HepG2 (cell line): ENCODE results near the gene ENO2. TPM values are rescaled to one million over a fixed set of nuclear protein-coding genes. Genes with fewer than 3 reads are reported as not detected.
A peak's percentile ranks its signal among the peaks of the same experiment; 100 is the strongest.

Source experiments
- ADNP ChIP-seq: sonication (generic); formaldehyde crosslinking; IDR thresholded peaks from 2 replicates; pipeline ENCODE4 v1.4.0; 2020; ENCODE audit warnings: missing genetic modification reagents
- ATAD3A ChIP-seq: sonication (generic); formaldehyde crosslinking; IDR thresholded peaks from 2 replicates; pipeline ENCODE4 v1.4.0; 2020; ENCODE audit warnings: missing genetic modification reagents
- ATF1 ChIP-seq: IDR thresholded peaks from 2 replicates; pipeline ENCODE4 v1.6.1; 2016; ENCODE audit warnings: mild to moderate bottlenecking, control low read depth
- HOXA5 ChIP-seq: sonication (generic); formaldehyde crosslinking; IDR thresholded peaks from 2 replicates; pipeline ENCODE4 v1.4.0; 2020; ENCODE audit warnings: missing genetic modification reagents
- KLF9 ChIP-seq: IDR thresholded peaks from 2 replicates; pipeline ENCODE4 v1.6.1; 2016; ENCODE audit warnings: low read depth
- MTA1 ChIP-seq: sonication (generic); formaldehyde crosslinking; IDR thresholded peaks from 2 replicates; pipeline ENCODE4 v1.4.0; 2020; ENCODE audit warnings: missing genetic modification reagents, mild to moderate bottlenecking, borderline replicate concordance
- MXI1 ChIP-seq: IDR thresholded peaks from 3 replicates; pipeline ENCODE4 v1.6.1; 2012; ENCODE audit warnings: low read depth, low read length, inconsistent platforms, borderline replicate concordance
- NFYB ChIP-seq: sonication (generic); formaldehyde crosslinking; IDR thresholded peaks from 2 replicates; pipeline ENCODE4 v1.4.0; 2020; ENCODE audit warnings: missing genetic modification reagents
- SMAD3 ChIP-seq: sonication (generic); formaldehyde crosslinking; IDR thresholded peaks from 2 replicates; pipeline ENCODE4 v1.4.0; 2020; ENCODE audit warnings: missing genetic modification reagents
- SMARCC2 ChIP-seq: fragments of 450-650 bp; IDR thresholded peaks from 2 replicates; pipeline ENCODE4 v1.6.1; 2017; ENCODE audit warnings: antibody characterized with exemption, mild to moderate bottlenecking
- SMYD3 ChIP-seq: sonication (generic); formaldehyde crosslinking; IDR thresholded peaks from 2 replicates; pipeline ENCODE4 v1.8.1; 2023; ENCODE audit warnings: mild to moderate bottlenecking, missing genetic modification reagents
- STAG1 ChIP-seq: sonication (generic); formaldehyde crosslinking; IDR thresholded peaks from 2 replicates; pipeline ENCODE4 v1.4.0; 2020; ENCODE audit warnings: missing genetic modification reagents
- SYNCRIP ChIP-seq: fragments of 200-400 bp; formaldehyde crosslinking; IDR thresholded peaks from 2 replicates; pipeline ENCODE4 v1.6.1; 2018; ENCODE audit warnings: mild to moderate bottlenecking, low read depth, low read length; ENCODE audit not compliant: insufficient read depth
- TFAP4 ChIP-seq: sonication (generic); IDR thresholded peaks from 2 replicates; pipeline ENCODE4 v1.6.1; 2016; ENCODE audit warnings: low read depth, borderline replicate concordance
- THYN1 ChIP-seq: sonication (generic); formaldehyde crosslinking; IDR thresholded peaks from 2 replicates; pipeline ENCODE4 v1.8.1; 2023; ENCODE audit warnings: low read depth, mild to moderate bottlenecking, moderate library complexity, missing genetic modification reagents, borderline replicate concordance
- ZBTB20 ChIP-seq: sonication (generic); formaldehyde crosslinking; IDR thresholded peaks from 2 replicates; pipeline ENCODE4 v1.8.1; 2023; ENCODE audit warnings: missing genetic modification reagents, low read depth, mild to moderate bottlenecking, borderline replicate concordance
- ZNF20 ChIP-seq: sonication (generic); formaldehyde crosslinking; IDR thresholded peaks from 2 replicates; pipeline ENCODE4 v1.4.0; 2020; ENCODE audit warnings: mild to moderate bottlenecking, moderate library complexity, missing genetic modification reagents
- ZNF224 ChIP-seq: sonication (generic); formaldehyde crosslinking; IDR thresholded peaks from 2 replicates; pipeline ENCODE4 v1.5.0; 2020; ENCODE audit warnings: mild to moderate bottlenecking, missing genetic modification reagents
- ZNF543 ChIP-seq: sonication (generic); formaldehyde crosslinking; IDR thresholded peaks from 2 replicates; pipeline ENCODE4 v1.4.0; 2020; ENCODE audit warnings: mild to moderate bottlenecking, missing genetic modification reagents
- ZNF605 ChIP-seq: sonication (generic); formaldehyde crosslinking; IDR thresholded peaks from 2 replicates; pipeline ENCODE4 v1.8.0; 2022; ENCODE audit warnings: mild to moderate bottlenecking, missing genetic modification reagents
- ZNF704 ChIP-seq: sonication (generic); formaldehyde crosslinking; IDR thresholded peaks from 2 replicates; pipeline ENCODE4 v1.8.1; 2023; ENCODE audit warnings: mild to moderate bottlenecking, inconsistent platforms, moderate library complexity, missing genetic modification reagents, borderline replicate concordance
- ZNF776 ChIP-seq: sonication (generic); formaldehyde crosslinking; IDR thresholded peaks from 2 replicates; pipeline ENCODE4 v1.4.0; 2020; ENCODE audit warnings: mild to moderate bottlenecking, missing genetic modification reagents
- ZNF782 ChIP-seq: sonication (generic); formaldehyde crosslinking; IDR thresholded peaks from 2 replicates; pipeline ENCODE4 v1.4.0; 2020; ENCODE audit warnings: missing genetic modification reagents, mild to moderate bottlenecking, borderline replicate concordance
- polyA plus RNA-seq, 8 experiments: library from polyadenylated mRNA; depleted of rRNA in 3 of 8; stranded (reverse) in 7 of 8; unstranded in 1 of 8; fragments of >200 nt; fragmentation: Illumina TruSeq in 4 of 8; extraction: Trizol in 4 of 8; gene quantifications; 2 replicates each; pipeline versions ENCODE4 v1.2.1 to v1.2.3, GENCODE V29; 2011 to 2016; ENCODE audit warnings: low read depth in 4 of 8, missing spikeins in 1 of 8, mixed read lengths in 1 of 8; ENCODE audit not compliant: insufficient read depth in 1 of 8
- total RNA-seq, 5 experiments: library from RNA; depleted of rRNA; stranded (reverse); fragments of >200 nt; fragmentation: Illumina TruSeq; extraction: Trizol; gene quantifications; 2 replicates each; pipeline ENCODE4 v1.2.3, GENCODE V29; 2016; ENCODE audit warnings: low read depth in 1 of 5
- TF ChIP-seq, protein P1 (sequence below): sonication (generic); formaldehyde crosslinking; IDR thresholded peaks from 2 replicates; pipeline ENCODE4 v1.8.1; 2023; ENCODE audit warnings: mild to moderate bottlenecking, missing genetic modification reagents, borderline replicate concordance
- TF ChIP-seq, protein P2 (sequence below): sonication (generic); formaldehyde crosslinking; IDR thresholded peaks from 2 replicates; pipeline ENCODE4 v1.5.0; 2020; ENCODE audit warnings: missing genetic modification reagents, mild to moderate bottlenecking, borderline replicate concordance
- TF ChIP-seq, protein P3 (sequence below): sonication (generic); formaldehyde crosslinking; IDR thresholded peaks from 2 replicates; pipeline ENCODE4 v1.5.0; 2020; ENCODE audit warnings: mild to moderate bottlenecking, low read depth, missing genetic modification reagents, borderline replicate concordance

ENO2 gene
- total and polyA plus RNA-seq, 2 of the 13 experiments (the other 11 are each of a cell fraction or from before 2014, with no cell fraction given) = 19.3 to 136 TPM

DNA sequence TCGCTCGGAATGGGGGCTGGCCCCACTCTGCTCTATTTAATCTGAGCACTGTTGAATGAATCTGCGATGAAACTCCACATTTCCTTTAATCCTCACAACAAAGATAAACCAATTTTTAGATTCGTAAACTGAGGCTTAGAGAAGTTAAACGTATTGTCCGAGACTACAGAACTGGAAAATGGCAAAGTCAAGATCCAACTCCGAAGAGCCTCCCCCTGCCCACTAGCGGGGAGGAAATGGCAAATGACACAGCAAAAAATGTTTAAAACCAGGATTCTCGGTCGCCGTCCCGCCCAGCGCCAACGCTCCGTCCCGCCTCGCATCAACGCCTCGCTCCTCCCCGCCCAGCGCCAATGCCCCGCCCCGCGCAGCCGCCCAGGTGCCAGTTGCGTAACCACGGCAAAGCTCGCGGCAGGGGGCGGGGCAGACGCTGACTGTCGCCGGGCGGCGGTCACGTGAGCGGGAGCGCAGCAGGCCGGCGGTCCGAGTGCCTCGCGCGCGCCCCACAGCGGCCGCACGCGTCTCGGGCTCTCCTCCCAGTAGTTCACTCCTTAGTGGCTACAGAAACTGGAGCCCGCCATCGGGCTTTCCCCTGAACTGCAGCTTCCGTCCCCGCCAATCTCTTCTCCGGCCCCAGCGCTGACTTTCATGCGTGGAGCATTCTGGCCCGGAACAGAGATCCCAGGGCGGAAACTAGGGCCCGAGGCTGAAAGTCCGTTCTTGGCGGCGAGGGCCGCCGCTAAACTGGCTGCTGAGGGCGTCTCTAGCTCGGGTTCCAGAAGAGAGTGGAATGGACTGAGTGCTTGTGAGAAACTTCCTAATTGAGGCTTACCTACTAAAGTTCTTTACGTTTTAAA lies 23.4 kb upstream of the ENO2 start (continued):
- TF ChIP-seq ZNF605 (CRISPR knock-in tag) (peak; percentile 88), ZNF776 (CRISPR knock-in tag) (peak; percentile 47), NFYB (CRISPR knock-in tag) (no peak), ATAD3A (CRISPR knock-in tag) (no peak), SYNCRIP (no peak), THYN1 (CRISPR knock-in tag) (no peak), SMAD3 (peak; percentile 42; the same call in 1 of the 2 replicates), STAG1 (CRISPR knock-in tag) (peak; percentile 74), ADNP (CRISPR knock-in tag) (no peak), ZNF782 (CRISPR knock-in tag) (no peak), MTA1 (CRISPR knock-in tag) (no peak), SMYD3 (peak; percentile 77; the same call in 1 of the 2 replicates), HOXA5 (0 out of 2 replicates have a peak, but pooled peaks have one; percentile 37), ATF1 (CRISPR knock-in tag) (no peak), ZNF20 (CRISPR knock-in tag) (no peak), ZNF543 (CRISPR knock-in tag) (0 out of 2 replicates have a peak, but pooled peaks have one; percentile 49), MXI1 (peak; percentile 87; the same call in 1 of the 3 replicates), TFAP4 (peak; percentile 64; the same call in 1 of the 2 replicates), SMARCC2 (no peak), ZNF224 (CRISPR knock-in tag) (no peak), KLF9 (CRISPR knock-in tag) (peak; percentile 72; the same call in 1 of the 2 replicates), ZNF704 (CRISPR knock-in tag) (peak; percentile 72; the same call in 1 of the 2 replicates), ZBTB20 (no peak)
- TF ChIP-seq, protein P1, sequence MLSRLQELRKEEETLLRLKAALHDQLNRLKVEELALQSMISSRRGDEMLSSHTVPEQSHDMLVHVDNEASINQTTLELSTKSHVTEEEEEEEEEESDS (CRISPR knock-in tag) = no peak
- TF ChIP-seq, protein P2, sequence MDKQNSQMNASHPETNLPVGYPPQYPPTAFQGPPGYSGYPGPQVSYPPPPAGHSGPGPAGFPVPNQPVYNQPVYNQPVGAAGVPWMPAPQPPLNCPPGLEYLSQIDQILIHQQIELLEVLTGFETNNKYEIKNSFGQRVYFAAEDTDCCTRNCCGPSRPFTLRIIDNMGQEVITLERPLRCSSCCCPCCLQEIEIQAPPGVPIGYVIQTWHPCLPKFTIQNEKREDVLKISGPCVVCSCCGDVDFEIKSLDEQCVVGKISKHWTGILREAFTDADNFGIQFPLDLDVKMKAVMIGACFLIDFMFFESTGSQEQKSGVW (CRISPR knock-in tag) = no peak
- TF ChIP-seq, protein P3, sequence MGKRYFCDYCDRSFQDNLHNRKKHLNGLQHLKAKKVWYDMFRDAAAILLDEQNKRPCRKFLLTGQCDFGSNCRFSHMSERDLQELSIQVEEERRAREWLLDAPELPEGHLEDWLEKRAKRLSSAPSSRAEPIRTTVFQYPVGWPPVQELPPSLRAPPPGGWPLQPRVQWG = no peak
